Prostate gland (tissue), 2 donors: ENCODE measurements around the gene KCNIP3.

Experiments used
- CTCF ChIP-seq, 4 experiments: fragments of 200-600 bp in 2 of 4; fragments of 450-650 bp in 2 of 4; sonication (generic) in 2 of 4; IDR thresholded peaks; 1 replicate in 3 of 4; 2 replicates in 1 of 4; pipeline ENCODE4 v1.5.1; 2016 to 2019; ENCODE audit warnings: antibody characterized with exemption in 4 of 4, mild to moderate bottlenecking in 2 of 4, moderate library complexity in 2 of 4
- POLR2A ChIP-seq: fragments of 450-650 bp; IDR thresholded peaks from one replicate; pipeline ENCODE4 v1.6.1; 2016; ENCODE audit warnings: antibody characterized with exemption, mild to moderate bottlenecking
- POLR2AphosphoS5 ChIP-seq: sonication (generic); formaldehyde crosslinking; IDR thresholded peaks from one replicate; pipeline ENCODE4 v1.6.1; 2017; ENCODE audit warnings: antibody characterized with exemption

- TF ChIP-seq CTCF (IDR thresholded peaks at IDR 0.05) = no peak
- no peak for TF ChIP-seq POLR2A
- no peak for TF ChIP-seq POLR2AphosphoS5
Observed at GRCh38 chr2:95376311-95377215, 79.4 kb downstream of the KCNIP3 start.
